B cell (primary cell): ENCODE data around the gene TTK.

Source experiments
- CTCF ChIP-seq: fragments of 200-600 bp; IDR thresholded peaks from one replicate; pipeline ENCODE4 v1.8.0; 2022; ENCODE audit warnings: antibody characterized with exemption, mild to moderate bottlenecking
- EZH2 ChIP-seq: IDR thresholded peaks from 2 replicates; pipeline ENCODE4 v1.6.1; 2012; ENCODE audit warnings: borderline replicate concordance, low read depth, mild to moderate bottlenecking, moderate library complexity, low read length; ENCODE audit not compliant: insufficient read depth, poor library complexity, severe bottlenecking

DNA sequence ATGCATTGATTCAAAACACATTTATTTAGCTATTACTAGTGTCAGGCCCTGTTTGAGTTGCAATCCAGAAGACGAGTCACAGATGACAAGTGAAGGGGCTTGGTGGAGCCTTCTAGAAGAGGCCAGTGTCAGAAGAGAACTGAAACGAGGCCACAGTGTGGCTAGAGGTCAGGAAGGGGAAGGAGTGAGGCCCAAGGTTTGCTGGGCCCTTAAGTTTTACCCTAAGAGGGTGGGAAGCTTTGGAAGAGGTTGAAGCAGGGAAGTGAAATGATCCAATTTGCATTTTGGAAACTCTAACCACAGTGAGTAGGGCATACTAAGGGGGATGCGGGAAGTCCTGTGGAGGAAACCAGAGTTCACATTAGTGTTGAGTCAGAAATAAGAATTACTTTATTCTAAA, 25.0 kb downstream of the TTK start:
- TF ChIP-seq CTCF (no peak), EZH2 (no peak)
